ENCODE results near the gene ANKRD9. TPM values are rescaled to one million over a fixed set of nuclear protein-coding genes. Genes with fewer than 3 reads are reported as not detected.
A peak's percentile ranks its signal among the peaks of the same experiment; 100 is the strongest.
"Not testable (repeated sequence)": the region's sequence is repeated elsewhere in the genome, so short reads cannot be mapped to it uniquely, and the experiment has no call there.

The ANKRD9 gene
- total RNA-seq, 2 donors from 2014 or later: 97.0 to 160 TPM

DNA sequence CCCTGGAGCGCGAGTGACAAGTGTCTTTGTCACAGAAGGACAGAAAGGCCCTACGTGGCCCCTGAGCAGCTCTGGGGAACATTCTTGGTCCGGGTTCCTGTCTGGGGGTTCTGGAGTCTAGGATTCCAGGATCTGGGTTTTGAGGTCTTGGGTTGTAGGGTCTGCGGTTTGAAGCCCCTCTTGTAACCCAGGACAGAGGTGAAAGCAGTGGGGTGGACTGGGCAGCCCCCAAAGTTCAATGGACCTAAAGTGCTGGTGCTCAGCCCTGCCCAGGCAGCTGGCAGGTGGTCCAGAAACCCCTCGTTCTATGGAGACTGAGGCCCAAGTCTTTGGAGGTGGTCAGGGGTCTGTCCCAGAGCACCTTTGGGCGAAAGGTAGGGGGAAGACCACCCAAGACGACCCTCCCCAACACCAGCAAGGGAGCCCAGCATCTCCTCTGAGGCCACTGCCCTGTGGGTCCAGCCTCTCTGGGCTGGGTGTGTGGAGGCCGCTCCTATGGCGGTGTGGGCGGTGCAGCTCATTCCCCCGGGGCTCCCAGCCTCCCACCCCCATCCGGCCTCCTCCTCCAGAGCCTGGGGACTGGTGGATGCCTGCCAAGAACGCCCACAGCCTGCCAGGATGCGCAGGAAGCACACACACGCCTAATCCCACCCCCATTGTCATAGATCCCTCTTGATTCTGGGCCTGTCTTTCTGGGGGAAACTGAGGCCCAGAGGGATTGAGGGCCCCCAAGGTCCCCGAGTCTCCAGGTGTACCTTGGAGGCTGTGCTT is 30.2 kb upstream of the ANKRD9 start:
- intact Hi-C loops (cut with DNase I): no loop called here
- ATAC-seq: peak; percentile 15 to 38
- peak; percentile 59 for DNase-seq

- DNase-seq: no peak
- intact Hi-C loops (cut with DNase I): no loop called here
- no peak for ATAC-seq
Observed at GRCh38 chr14:102538602-102539543, 29.3 kb upstream of the ANKRD9 start.

- DNase-seq (no peak), ATAC-seq (no peak)
- intact Hi-C loops (cut with DNase I): no loop called here
Observed at GRCh38 chr14:102537981-102538601, 28.5 kb upstream of the ANKRD9 start.

GRCh38 chr14:102532204-102532658 is 22.7 kb upstream of the ANKRD9 start:
- DNase-seq (no peak), ATAC-seq (no peak)
- intact Hi-C loops (cut with DNase I): no loop called here

- intact Hi-C loops (cut with DNase I): no loop called here
- ATAC-seq: no peak
Observed at GRCh38 chr14:102530828-102531478, 21.4 kb upstream of the ANKRD9 start.

GRCh38 chr14:102528431-102529170 is 19.0 kb upstream of the ANKRD9 start:
- DNase-seq (no peak), ATAC-seq (no peak)
- intact Hi-C loops (cut with DNase I): no loop called here

More at GRCh38 chr14:102530828-102531478, 21.4 kb upstream of the ANKRD9 start:
- no peak for DNase-seq

DNA sequence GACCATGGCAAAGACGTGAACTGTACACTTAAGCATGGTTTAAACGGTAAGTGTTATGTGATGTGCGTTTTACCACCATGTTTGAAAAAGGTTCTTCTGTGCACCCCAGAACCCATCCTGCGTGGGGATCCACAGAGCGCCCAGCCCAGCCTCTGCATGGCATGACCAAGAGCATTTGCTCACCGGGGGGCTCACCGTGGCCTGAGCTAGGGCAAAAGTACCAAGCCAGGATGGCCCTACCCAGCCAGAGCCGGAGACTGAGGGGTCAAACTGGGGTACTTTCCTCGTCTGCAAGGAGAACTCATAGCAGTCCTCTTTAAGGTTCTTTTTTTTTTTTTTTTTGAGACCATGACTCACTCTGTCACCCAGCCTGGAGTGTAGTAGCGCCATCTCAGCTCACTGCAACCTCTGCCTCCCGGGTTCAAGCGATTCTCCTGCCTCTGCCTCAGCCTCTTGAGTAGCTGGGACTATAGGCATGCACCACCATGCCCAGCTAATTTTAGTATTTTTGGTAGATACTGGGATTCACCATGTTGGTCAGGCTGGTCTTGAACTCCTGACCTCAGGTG is 16.4 kb upstream of the ANKRD9 start:
- intact Hi-C loops (cut with DNase I): no loop called here
- ATAC-seq (no peak), DNase-seq (no peak)

DNA sequence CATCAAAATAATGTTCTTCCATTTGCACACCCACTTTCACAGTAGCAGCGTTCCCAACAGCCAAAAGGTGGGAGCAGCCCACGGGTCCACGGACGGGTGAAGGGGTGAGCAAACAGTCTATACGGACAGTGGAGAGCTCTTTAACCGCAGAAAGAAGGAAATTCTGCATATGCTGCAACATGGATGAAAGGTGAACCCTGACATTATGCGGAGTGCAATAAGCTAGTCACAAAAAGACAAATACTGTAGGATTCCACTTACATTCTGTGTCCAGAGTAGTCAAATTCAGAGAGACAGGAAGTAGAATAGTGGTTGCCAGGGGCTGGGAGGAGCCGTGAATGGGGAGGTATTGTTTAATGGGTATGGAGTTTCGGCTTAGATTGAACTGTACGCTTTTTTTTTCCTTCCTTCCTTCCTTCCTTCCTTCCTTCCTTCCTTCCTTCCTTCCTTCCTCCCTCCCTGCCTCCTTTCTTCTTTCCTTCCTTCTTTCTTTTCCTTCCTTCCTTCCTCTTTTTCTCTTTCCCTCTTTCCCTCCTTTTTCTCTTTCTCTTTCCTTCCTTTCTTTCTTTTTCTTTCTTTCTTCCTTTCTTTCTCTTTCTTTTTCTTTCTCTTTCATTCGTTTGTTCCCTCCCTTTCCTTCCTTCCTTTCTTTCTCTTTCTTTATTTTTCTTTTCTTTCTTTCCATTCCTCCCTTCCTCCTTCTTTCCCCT is 15.8 kb upstream of the ANKRD9 start:
- DNase-seq (no peak), ATAC-seq (peak; percentile 38 to 66)
- intact Hi-C loops (cut with DNase I): no loop called here

GRCh38 chr14:102524451-102525218 is 15.1 kb upstream of the ANKRD9 start:
- peak; percentile 100 for DNase-seq
- intact Hi-C loops (cut with DNase I): loop anchor here in 1 of 2 donors (5.0 kb wide), 1 partner anchor 68 kb away; the partner anchor contains the start of gene RCOR1
- peak; percentile 99 for ATAC-seq

DNA sequence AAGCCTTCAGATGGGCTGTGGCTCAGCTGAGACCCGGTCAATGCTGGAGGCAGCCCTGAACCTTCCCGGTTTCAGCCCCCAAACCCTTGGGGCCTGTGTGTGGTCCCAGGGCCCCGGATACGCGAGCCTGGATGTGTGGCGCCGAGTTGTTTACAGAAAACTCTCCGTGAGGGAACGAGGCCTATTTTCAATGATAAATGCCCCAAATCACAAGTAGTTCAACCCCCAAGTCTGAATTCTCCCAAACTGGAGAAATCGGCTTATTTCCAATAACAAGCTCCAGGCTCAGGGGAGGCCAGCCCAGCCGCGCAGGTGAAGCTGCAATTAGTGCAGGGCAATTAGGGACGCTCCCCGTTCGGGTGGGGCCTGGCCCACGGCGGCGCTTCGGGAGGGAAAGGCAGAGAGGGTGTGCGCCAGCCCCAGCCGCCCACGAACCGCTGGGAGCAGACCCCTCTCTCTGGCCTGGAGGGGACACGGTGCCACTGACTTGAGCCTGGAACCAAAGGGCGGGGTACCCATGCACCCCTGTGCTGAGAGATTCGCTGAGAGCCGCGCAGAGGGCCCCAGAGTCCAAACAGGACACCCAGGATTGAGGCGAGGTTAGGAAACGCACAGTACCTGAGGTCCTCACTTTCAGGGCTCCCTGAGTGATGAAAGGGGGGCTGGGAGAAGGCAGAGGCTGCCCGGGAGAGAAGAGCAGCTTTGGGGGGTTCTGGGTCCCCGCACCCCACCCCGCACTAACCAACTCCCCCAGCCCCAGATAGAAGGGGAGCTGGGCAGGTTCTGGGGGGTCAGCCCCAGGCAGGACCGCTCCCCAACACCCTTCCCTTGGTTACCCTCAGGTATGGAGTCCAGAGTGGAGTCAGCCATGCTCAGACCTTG is 14.2 kb upstream of the ANKRD9 start:
- intact Hi-C loops (cut with DNase I): loop anchor here in 1 of 2 donors (5.0 kb wide), 1 partner anchor 68 kb away; the partner anchor contains the start of gene RCOR1
- ATAC-seq (peak; percentile 1 to 2), DNase-seq (no peak)

DNA sequence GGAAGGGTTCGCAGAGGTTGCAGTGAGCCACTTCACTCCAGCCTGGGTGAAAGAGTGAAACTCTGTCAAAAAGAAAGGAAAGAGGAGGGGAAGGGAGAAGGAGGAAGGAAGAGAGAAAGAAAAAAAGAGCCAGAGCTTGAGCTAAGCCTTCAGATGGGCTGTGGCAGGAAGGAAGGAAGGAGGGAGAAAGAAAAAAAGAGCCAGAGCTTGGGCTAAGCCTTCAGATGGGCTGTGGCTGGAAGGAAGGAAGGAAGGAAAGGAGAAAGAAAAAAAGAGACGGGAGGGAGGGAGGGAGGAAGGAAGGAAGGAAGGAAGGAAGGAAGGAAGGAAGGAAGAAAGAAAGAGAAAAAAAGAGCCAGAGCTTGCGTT is 13.6 kb upstream of the ANKRD9 start:
- intact Hi-C loops (cut with DNase I): loop anchor here in 1 of 2 donors (5.0 kb wide), 1 partner anchor 69 kb away; the partner anchor contains the start of gene RCOR1
- DNase-seq (no peak), ATAC-seq (no peak)

GRCh38 chr14:102519709-102520108 is 10.1 kb upstream of the ANKRD9 start:
- ATAC-seq: not testable (repeated sequence)
- intact Hi-C loops (cut with DNase I): loop anchor here (5.0 to 10.0 kb wide), 4 partner anchors 73 to 195 kb away; partner anchors contain the start of gene RCOR1 (in 1 of the 2)

DNA sequence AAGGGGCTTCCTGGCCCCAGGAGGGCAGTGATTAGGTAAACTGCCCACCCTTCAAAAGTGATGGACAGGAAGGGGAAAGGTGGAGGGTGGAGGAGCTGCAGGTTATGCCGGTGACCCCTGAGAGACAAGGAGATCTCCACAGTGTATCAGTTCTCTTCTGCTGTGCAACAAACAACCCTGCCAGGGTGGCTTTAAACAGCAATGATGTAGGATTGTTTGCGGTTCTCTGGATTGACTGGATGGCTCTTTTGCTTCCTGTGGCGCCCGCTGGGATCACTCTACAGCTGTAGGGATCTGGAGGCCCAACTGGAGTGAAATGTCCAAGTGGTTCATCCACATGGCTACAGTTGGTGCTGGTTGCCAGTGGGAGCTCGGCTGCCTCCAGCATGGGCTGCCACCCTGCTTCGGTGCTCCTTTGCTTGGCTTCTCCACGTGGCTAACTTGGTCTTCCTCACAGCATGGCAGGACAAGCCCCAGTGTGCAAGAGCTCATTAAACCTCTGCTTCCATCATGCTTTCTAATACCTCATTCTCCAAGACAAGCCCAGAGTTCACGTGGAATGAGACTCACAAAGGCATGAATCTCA is 8.6 kb upstream of the ANKRD9 start:
- no peak for DNase-seq
- ATAC-seq: no peak
- intact Hi-C loops (cut with DNase I): loop anchor here (5.0 to 10.0 kb wide), 3 partner anchors 81 to 193 kb away; no protein-coding TSS in a partner anchor

More at GRCh38 chr14:102519709-102520108, 10.1 kb upstream of the ANKRD9 start:
- DNase-seq: not testable (repeated sequence)

GRCh38 chr14:102517392-102518062 is 8.0 kb upstream of the ANKRD9 start:
- ATAC-seq (peak; percentile 23 to 31), DNase-seq (no peak)
- intact Hi-C loops (cut with DNase I): loop anchor here (5.0 to 10.0 kb wide), 3 partner anchors 80 to 193 kb away; no protein-coding TSS in a partner anchor

Measured in left cardiac atrium (tissue), 4 donors.